HG03442 (cell line): ENCODE results near the gene TRIM66.
A peak's percentile ranks its signal among the peaks of the same experiment; 100 is the strongest.

ENCODE experiments used
- ATAC-seq: cut with Tn5 transposase; IDR thresholded peaks from one replicate; pipeline ENCODE4 v1.9.1; 2021; ENCODE audit warnings: mild to moderate bottlenecking, moderate library complexity; ENCODE audit not compliant: unreplicated experiment

TRIM66 gene

GRCh38 chr11:8577791-8578581, 104.5 kb downstream of the TRIM66 start:
- ATAC-seq, result no peak

DNA sequence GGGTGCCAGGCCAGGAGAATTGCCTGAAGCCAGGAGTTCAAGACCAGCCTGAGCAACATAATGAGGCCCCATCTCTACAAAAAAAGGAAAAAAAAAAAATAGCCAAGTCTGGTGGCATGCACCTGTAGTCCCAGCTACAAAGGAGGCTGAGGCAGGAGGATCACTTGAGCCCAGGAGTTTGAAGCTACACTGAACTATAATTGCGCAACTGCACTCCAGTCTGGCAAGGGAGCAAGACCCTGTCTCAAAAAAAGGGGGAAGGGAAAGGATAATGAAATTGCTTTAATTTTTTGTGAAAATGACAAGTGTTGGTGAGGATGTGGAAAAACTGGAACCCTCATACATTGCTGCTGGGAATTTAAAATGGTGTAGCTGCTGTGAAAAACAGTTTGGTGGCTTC, 107.7 kb downstream of the TRIM66 start:
- no peak for ATAC-seq

DNA sequence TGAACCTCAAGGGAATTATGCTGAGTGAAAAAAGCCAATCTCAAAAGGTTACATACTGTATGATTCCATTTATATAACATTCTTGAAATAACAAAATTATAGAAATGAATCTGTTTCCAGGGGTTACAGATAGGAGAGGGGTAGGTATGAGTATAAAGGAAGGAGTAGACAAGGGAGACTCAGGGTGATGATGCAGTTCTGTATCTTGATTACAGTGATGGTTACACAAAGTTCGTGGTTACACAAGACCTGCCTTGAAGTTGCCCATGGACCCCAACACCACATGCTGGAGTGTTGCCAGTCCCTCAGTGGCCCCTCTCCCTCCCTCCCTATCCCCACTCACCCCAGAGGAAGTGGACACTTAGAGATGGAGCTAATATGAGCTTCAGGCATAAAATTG, 108.7 kb downstream of the TRIM66 start:
- no peak for ATAC-seq

GRCh38 chr11:8567602-8568198, 114.8 kb downstream of the TRIM66 start:
- ATAC-seq, result peak; percentile 55

DNA sequence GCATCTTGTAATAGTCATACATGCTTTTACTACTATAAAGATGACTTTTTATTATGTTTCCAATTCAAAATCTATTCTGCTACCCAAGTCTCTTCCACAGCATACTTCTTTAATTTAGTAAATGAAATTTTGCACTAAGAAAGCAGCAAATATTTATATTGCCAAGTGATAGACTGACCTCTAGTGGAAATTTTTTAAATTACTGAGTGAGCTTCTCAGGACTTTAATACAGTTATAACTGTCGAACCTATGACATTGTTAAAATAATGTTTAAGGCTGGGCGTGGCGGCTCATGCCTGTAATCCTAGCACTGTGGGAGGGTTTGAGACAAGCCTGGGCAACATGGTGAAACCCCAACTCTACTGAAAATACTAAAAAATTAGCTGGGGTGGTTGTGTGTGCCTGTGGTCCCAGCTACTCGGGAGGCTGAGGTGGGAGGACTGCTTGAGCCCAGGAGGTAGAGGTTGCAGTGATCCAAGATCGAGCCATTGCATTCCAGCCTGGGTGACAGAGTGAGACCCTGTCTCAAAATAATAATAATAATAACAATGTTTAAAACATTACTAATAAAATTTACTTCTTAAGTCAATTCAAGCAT, 115.8 kb downstream of the TRIM66 start:
- ATAC-seq, result no peak

GRCh38 chr11:8564526-8564925, 117.9 kb downstream of the TRIM66 start:
- ATAC-seq, result no peak
